GM19395 (cell line): Measurements from ENCODE around the gene CCDC33.

Source experiments
- ATAC-seq: cut with Tn5 transposase; IDR thresholded peaks from one replicate; pipeline ENCODE4 v1.9.1; 2021; ENCODE audit warnings: mild to moderate bottlenecking, moderate library complexity; ENCODE audit not compliant: unreplicated experiment

Gene CCDC33

DNA sequence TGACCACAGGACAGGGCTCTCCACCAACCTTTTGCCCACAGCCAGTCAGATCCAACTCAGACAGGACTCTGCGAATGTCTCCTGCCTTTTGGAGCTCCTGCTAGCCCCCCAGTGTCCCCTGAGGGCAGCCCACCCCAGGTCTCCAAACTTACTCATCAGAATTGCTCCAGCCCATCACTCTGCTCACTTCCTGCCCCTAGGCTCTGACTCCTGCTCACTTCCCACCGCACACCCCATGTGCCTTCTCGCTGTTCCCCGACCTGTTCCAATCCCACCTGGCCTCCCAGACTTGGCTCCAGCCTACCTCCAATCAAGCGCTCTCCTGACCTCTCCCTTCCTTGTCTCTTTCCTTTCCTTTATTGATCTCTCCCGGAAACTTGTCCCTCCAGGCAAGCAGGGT is 27.6 kb upstream of the CCDC33 start:
- no peak for ATAC-seq

DNA sequence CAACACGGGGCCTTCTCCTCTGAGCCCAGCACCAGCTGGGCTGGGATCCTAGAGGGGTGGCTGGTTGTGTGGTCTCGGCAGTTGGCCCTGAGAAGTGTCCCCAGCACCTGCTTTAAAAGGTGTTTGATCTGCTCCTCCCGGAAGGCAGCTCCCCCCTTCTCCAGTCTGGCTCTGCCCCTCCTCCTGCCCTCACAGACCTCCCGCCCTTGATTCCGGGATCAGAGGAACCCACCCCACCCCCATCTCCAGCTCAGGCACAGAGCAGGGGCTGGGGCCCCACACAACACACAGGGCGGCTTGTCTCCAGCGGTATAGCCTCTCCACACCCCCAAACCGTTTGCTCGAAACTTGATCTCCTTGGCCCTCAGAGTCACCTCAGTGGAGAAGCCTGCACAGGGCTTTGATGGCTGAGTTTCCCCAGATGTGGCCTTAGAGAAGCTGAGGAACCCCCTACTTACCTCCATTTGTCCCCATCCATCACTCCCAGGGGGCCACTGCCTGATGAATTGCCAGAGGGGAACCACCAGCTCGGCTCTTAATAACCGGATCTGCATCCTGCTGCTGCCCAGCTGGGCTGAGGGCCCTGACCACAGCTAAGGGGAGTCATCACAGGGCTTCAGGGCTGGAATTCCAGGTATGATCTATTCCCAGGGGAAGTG is 27.1 kb upstream of the CCDC33 start:
- no peak for ATAC-seq

DNA sequence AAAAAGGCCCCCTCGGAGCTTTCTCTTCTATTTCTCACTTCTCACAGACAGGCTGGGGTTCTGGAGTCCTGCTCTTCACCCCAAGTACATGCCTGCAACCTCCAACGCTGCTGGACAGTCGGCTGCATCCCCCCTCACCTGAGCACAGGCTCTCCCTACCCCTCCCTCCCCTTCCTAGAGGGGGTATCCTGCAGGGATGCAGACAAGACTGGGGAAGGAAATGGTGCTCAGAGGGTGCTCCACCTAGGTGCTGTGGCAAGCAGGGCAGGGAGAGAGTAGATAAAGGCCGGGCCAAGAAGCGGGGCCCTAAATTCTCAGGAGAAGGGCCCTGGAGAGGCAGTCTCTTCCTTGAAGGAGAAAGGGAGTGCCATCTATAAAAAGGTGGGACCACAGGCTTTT is 26.6 kb upstream of the CCDC33 start:
- no peak for ATAC-seq

DNA sequence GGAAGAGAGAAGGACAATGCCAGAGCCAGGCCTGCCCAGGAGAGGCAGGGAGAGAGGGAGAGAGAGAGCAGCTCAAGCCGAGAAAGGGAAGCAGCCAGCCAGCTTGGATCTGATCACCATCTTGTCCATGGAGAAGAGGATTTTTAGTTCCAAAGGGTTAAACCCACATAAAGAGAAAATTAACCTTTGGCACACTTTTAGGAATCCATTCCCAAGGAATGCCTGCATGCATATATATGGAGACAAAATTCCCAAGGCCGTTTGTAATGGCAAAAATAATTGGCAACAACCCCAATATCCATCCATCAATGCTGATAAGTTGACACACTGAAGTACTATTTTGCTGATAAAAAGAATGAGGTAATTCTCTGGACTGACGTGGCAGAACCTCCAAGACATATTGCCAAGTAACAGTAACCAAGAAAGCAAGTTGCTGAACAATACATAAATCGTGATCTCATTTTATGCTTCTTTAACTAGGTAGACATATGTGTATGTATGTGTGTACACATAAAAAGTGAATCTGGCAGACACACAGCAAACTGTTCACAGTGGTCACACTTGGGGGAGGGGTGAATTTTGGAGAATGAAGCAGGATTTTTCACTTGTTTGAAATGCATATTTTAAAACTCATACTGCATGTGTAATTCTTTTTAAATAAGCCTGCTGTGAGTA is 26.0 kb upstream of the CCDC33 start:
- no peak for ATAC-seq

DNA sequence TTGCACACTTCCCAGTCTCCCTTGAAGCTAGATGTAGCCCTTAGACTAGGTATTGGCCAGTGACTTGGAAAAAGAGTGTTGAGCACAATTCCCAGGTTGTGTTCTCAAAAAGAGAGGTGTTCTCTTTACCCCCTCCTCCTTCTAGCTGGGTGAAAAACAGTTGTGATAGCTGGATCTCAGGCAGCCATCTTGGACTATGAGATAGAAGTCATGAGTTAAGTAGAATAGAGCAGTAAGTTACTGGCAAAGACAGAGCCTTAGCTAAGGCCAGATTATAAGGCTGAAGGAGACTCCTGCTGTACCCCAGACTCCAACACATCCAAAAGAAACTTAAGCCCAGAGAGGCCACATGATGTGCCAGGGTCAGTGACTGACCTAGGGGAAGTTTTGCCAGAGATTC is 25.4 kb upstream of the CCDC33 start:
- no peak for ATAC-seq

DNA sequence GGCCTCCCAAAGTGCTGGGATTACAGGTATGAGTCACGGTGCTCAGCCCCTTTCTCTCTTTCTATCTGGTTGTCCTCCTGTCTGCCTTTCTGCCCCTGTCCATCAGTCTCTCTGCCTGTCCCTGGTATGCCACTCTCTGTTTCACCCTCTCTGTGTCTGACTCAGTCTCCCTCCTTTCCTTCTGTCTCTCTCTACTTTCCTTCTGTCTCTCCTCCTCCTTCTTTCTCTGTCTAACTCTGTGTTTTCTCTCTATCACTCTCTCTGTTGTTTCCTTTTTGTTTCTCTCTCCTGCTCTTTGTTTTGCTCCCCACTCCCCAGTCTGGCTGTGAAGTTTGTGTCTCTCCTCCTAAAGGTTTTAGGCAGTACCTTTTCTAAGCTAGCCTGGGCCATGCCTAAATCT is 24.5 kb upstream of the CCDC33 start:
- ATAC-seq = no peak

- ATAC-seq = no peak
Measured at GRCh38 chr15:74212494-74212893, 23.6 kb upstream of the CCDC33 start.

GRCh38 chr15:74213858-74214284 is 22.3 kb upstream of the CCDC33 start:
- no peak for ATAC-seq

GRCh38 chr15:74214324-74215021 is 21.7 kb upstream of the CCDC33 start:
- ATAC-seq = no peak

- no peak for ATAC-seq
Measured at GRCh38 chr15:74215958-74216357, 20.2 kb upstream of the CCDC33 start.

- no peak for ATAC-seq
Measured at GRCh38 chr15:74216949-74217348, 19.2 kb upstream of the CCDC33 start.

GRCh38 chr15:74217907-74218885 is 17.9 kb upstream of the CCDC33 start:
- no peak for ATAC-seq

DNA sequence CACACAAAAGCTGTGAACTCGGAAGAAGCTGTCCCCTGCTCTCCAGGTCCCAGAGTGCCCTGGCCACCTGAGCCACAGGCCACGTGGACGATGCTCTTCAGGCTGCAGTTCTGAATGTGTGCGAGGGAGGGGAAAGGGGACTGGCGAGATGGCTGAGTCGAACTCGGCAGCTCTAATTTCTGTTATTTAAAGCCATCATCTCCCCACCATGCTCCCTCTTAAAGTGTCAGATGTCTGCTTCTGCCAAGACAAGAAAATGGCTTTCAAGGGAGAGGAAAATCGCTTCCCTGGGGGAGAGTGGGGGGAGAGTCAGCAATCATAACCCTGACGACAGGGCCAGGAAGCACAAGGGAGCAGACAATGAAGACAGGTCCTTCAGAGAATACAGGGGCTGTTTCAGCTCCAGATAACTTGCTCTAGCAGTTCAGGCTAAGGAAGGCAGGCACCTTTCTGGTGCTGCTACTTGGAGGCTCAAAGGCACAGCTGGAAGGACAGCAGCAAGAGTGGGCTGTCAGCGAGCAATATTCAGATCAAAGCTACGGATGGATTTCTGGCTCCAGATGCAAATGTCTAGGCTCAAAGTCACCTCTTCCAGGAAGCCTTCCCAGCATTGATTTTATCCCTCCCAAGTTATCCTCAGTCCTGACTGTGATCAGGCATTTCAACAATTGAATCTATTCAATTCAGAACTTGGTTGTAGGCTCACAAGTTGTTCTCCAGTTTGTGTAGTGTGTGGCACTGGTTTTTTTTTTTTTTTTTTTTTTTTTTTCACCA is 15.5 kb upstream of the CCDC33 start:
- ATAC-seq = no peak

- ATAC-seq = no peak
Measured at GRCh38 chr15:74221399-74222239, 14.5 kb upstream of the CCDC33 start.

DNA sequence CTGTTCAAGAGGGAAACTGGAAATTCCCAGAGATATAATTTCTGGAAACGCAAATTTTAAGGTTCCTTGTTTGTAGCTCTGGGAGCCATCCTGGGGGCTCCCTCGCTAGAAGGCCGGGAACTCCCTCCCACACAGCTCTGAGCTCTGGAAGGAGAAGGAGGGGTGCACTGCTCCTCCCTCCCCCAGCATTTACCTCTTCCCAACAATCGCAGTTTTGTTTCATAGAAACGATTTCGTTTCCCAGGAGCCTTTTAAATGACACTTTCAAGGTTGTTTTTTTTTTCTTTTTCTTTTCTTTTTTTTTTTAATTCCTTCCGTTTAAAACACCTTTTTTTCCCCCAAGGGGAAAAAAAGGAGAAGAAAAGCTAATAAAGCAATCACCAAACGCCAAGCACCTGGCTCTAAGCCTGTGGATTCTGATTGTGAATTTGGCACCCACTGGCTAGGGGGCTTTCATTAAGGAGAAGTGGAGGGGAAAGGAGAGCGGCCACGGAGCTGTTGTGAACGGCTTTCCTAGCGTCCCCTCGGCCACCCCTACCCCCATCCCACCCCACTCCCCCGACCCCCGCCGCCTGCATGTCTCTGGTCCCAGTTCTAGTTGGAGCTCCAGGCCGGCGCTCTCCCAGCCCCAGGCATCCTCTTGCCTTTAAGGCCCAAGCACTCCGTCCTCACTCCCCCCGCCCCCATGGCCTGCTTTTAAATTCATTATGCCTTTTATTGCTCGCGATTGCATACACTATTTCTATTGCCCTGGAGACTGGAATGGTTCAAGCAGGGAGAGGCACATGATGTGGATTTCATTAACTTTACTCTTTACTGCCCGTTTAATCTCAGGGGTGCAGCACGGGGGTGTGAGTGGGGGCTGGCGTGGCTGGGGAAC is 13.6 kb upstream of the CCDC33 start:
- ATAC-seq = no peak

GRCh38 chr15:74225928-74226327 is 10.2 kb upstream of the CCDC33 start:
- no peak for ATAC-seq

GRCh38 chr15:74226761-74227540 is 9.2 kb upstream of the CCDC33 start:
- ATAC-seq = no peak
